Fibroblast of lung (primary cell): ENCODE results near the gene DIP2A. TPM values are rescaled to one million over a fixed set of nuclear protein-coding genes. Genes with fewer than 3 reads are reported as not detected.
A peak's percentile ranks its signal among the peaks of the same experiment; 100 is the strongest.
"Not testable (repeated sequence)": the region's sequence is repeated elsewhere in the genome, so short reads cannot be mapped to it uniquely, and the experiment has no call there.

Experiments
- DNase-seq, 2 donors: peaks; one replicate each; pipeline versions ENCODE4 v3.0.0 to v3.0.0-alpha.2; 2010; ENCODE audit warnings: low read depth in 2 of 2
- H2AFZ ChIP-seq: 2 replicates; pipeline ENCODE4 v1.5.1; 2012; ENCODE audit warnings: low read length, control low read depth, inconsistent platforms
- H3K27ac ChIP-seq: 2 replicates; pipeline ENCODE4 v1.5.1; 2011; ENCODE audit warnings: low read length, control low read depth; ENCODE audit not compliant: insufficient read depth
- H3K27me3 ChIP-seq: 2 replicates; pipeline ENCODE4 v1.5.1; 2011; ENCODE audit warnings: mild to moderate bottlenecking, low read length; ENCODE audit not compliant: control insufficient read depth, insufficient read depth
- H3K36me3 ChIP-seq: 2 replicates; pipeline ENCODE4 v1.5.1; 2011; ENCODE audit warnings: low read length; ENCODE audit not compliant: control insufficient read depth, insufficient read depth
- H3K4me1 ChIP-seq: 2 replicates; pipeline ENCODE4 v1.5.1; 2011; ENCODE audit warnings: low read length; ENCODE audit not compliant: control insufficient read depth, insufficient read depth; ENCODE audit errors: extremely low read depth
- H3K4me2 ChIP-seq: 2 replicates; pipeline ENCODE4 v1.5.1; 2011; ENCODE audit warnings: low read length, control low read depth; ENCODE audit not compliant: insufficient read depth; ENCODE audit errors: extremely low read depth
- H3K4me3 ChIP-seq, 4 experiments: fragments of 200-600 bp in 1 of 4; sonication (generic) in 1 of 4; replicated peaks in 1 of 4; 2 replicates each; pipeline ENCODE4 v1.5.1; 2011 to 2016; ENCODE audit warnings: low read length in 4 of 4, low read depth in 3 of 4, mild to moderate bottlenecking in 3 of 4, control low read depth in 2 of 4, inconsistent platforms in 1 of 4, mixed read lengths in 1 of 4; ENCODE audit not compliant: insufficient read depth in 1 of 4; ENCODE audit errors: control extremely low read depth in 1 of 4
- H3K79me2 ChIP-seq: 2 replicates; pipeline ENCODE4 v1.5.1; 2012; ENCODE audit warnings: mild to moderate bottlenecking, low read length, inconsistent platforms; ENCODE audit not compliant: control insufficient read depth, insufficient read depth
- H3K9ac ChIP-seq: 2 replicates; pipeline ENCODE4 v1.5.1; 2011; ENCODE audit warnings: mild to moderate bottlenecking, low read length, control low read depth; ENCODE audit not compliant: insufficient read depth
- H3K9me3 ChIP-seq: 2 replicates; pipeline ENCODE4 v1.5.1; 2012; ENCODE audit warnings: low read depth, low read length; ENCODE audit not compliant: control insufficient read depth, insufficient read depth
- H4K20me1 ChIP-seq: 2 replicates; pipeline ENCODE4 v1.5.1; 2011; ENCODE audit warnings: low read length; ENCODE audit not compliant: control insufficient read depth, insufficient read depth; ENCODE audit errors: extremely low read depth
- CTCF ChIP-seq, 2 donors: IDR thresholded peaks in 1 of 2; conservative IDR thresholded peaks in 1 of 2; 1 replicate in 1 of 2; 2 replicates in 1 of 2; pipeline ENCODE4 v1.5.1; 2011 to 2012; ENCODE audit warnings: low read length in 2 of 2, control low read depth in 1 of 2, inconsistent platforms in 1 of 2, low read depth in 1 of 2, mild to moderate bottlenecking in 1 of 2
- EZH2 ChIP-seq: IDR thresholded peaks from 2 replicates; pipeline ENCODE4 v1.5.1; 2012; ENCODE audit warnings: low read length, control low read depth, mild to moderate bottlenecking; ENCODE audit errors: missing control alignments
- polyA plus RNA-seq, 2 donors: library from polyadenylated mRNA; depleted of rRNA in 1 of 2; stranded (reverse) in 1 of 2; unstranded in 1 of 2; fragments of >200 nt; gene quantifications; 2 replicates each; pipeline ENCODE4 v1.2.1, GENCODE V29; 2011 to 2012; ENCODE audit warnings: missing spikeins in 1 of 2
- total RNA-seq: library from RNA; depleted of rRNA; stranded (reverse); fragments of >200 nt; gene quantifications from 2 replicates; pipeline ENCODE4 v1.2.1, GENCODE V29; 2014

The DIP2A gene
- total and polyA plus RNA-seq, 2 donors (not counting 1 experiment from before 2014, with no cell fraction given): 16.3 to 21.1 TPM

DNA sequence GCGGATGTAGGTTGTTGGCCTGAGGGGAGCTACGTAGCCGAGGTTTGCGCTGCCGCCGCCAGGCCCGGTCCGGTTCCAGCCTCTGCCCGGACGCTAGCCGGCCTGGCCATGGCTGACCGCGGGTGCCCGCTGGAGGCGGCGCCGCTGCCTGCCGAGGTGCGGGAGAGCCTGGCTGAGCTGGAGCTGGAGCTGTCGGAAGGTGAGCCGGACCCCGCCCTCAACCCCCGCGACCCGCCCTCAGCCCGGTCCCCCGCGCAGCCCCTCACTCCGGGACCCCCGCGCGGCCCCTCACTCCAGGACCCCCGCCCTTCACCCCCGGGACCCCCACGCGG is 299 bp downstream of the DIP2A start:
- H3K27ac ChIP-seq: peak overlapping the region; percentile 64
- peaks cover 37% of the 10 kb centered on the region for H3K79me2 ChIP-seq
- peaks cover 3% of the 10 kb centered on the region for H3K4me1 ChIP-seq
- no peaks in the 10 kb centered on the region for H3K36me3 ChIP-seq
- TF ChIP-seq CTCF (conservative IDR thresholded peaks at IDR 0.05 in 1 of 2, IDR thresholded peaks at IDR 0.05 in 1 of 2; ENCODE audit: low read depth in 1 of 2, low read length in 2 of 2) (no peak), EZH2 (no peak)
- peak overlapping the region; percentile 42 to 81 (median 71) for H3K4me3 ChIP-seq
- no peaks in the 10 kb centered on the region for H3K27me3 ChIP-seq
- DNase-seq: no peak
- no peaks in the 10 kb centered on the region for H3K9me3 ChIP-seq
- peak overlapping the region; percentile 82 for H3K9ac ChIP-seq
- H4K20me1 ChIP-seq: no peaks in the 10 kb centered on the region
- H3K4me2 ChIP-seq: no peak overlapping the region
- peak overlapping the region; percentile 75 for H2AFZ ChIP-seq

DNA sequence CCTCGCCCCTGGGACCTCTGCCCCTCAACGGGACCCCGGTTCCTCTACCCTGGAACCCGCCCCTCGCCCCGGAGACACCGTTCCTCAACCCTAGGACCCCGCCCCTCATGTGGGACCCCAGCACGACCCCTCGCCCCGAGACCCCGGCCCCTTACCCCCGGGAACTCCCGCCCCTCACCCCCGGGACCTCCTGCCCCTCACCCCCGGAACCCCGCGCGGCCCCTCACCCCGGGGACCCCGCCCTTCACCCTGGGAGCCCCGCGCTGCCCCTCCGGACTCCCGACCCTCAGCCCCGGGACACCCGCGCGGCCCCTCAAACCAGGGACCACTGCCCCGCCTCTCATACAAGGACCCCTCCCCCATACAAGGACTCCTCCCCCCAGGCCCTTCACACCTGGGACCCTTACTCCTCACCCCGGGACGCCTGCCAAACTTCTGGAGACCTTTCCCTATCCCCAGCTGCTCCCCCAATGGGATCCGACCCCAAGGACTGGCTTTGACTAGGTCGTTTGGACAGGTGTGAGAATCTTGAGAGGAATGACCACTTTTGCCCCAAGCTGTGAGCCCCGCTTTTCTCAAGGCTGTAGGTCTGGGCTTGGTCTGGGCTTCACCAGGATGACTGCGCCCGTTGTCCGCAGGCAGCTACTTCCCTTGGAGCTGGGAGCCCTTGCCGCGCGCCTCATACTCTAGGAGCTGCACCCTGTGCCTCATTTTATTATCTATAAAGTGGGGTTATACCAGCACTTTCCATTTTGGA is 843 bp downstream of the DIP2A start:
- peaks cover 40% of the 10 kb centered on the region for H3K79me2 ChIP-seq
- DNase-seq: peak; percentile 44 to 49
- H3K27me3 ChIP-seq: no peaks in the 10 kb centered on the region
- H3K36me3 ChIP-seq: no peaks in the 10 kb centered on the region
- H4K20me1 ChIP-seq: no peaks in the 10 kb centered on the region
- TF ChIP-seq CTCF (conservative IDR thresholded peaks at IDR 0.05 in 1 of 2, IDR thresholded peaks at IDR 0.05 in 1 of 2; ENCODE audit: low read depth in 1 of 2, low read length in 2 of 2) (no peak), EZH2 (no peak)
- H2AFZ ChIP-seq: peak overlapping the region; percentile 24
- peak overlapping the region; percentile 93 for H3K4me2 ChIP-seq
- peak overlapping the region; percentile 37 for H3K27ac ChIP-seq
- peak overlapping the region; percentile 70 to 81 (median 77) for H3K4me3 ChIP-seq
- H3K4me1 ChIP-seq: peaks cover 3% of the 10 kb centered on the region
- H3K9me3 ChIP-seq: no peaks in the 10 kb centered on the region
- peak overlapping the region; percentile 82 for H3K9ac ChIP-seq

DNA sequence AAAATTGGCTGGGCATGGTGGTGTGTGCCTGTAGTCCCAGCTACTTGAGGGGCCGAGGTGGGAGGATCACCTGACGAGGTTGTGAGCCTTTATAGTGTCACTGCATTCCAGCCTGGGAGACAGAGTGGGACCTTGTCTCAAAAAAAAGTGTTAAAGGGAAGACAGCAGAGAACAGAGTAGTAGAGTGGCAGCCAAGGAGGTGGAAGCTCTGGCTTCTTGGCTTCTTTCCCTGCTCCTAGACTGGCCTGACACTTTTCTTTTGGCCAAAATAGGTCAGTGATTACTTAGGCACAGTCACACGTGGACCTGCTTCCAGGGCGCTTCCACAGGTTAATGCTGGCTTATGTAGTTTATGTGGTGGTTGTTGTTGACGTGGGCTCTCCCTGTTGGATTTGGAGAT is 3.2 kb downstream of the DIP2A start:
- H2AFZ ChIP-seq: no peak overlapping the region
- H3K4me3 ChIP-seq: no peak overlapping the region
- DNase-seq: no peak
- no peak overlapping the region for H3K9ac ChIP-seq
- no peak overlapping the region for H3K4me2 ChIP-seq
- H3K9me3 ChIP-seq: no peaks in the 10 kb centered on the region
- TF ChIP-seq EZH2 (no peak), CTCF (conservative IDR thresholded peaks at IDR 0.05 in 1 of 2, IDR thresholded peaks at IDR 0.05 in 1 of 2; ENCODE audit: low read depth in 1 of 2, low read length in 2 of 2) (no peak)
- H3K4me1 ChIP-seq: no peaks in the 10 kb centered on the region
- H3K27ac ChIP-seq: no peak overlapping the region
- peaks cover 40% of the 10 kb centered on the region for H3K79me2 ChIP-seq
- H4K20me1 ChIP-seq: no peaks in the 10 kb centered on the region
- H3K27me3 ChIP-seq: no peaks in the 10 kb centered on the region
- no peaks in the 10 kb centered on the region for H3K36me3 ChIP-seq

DNA sequence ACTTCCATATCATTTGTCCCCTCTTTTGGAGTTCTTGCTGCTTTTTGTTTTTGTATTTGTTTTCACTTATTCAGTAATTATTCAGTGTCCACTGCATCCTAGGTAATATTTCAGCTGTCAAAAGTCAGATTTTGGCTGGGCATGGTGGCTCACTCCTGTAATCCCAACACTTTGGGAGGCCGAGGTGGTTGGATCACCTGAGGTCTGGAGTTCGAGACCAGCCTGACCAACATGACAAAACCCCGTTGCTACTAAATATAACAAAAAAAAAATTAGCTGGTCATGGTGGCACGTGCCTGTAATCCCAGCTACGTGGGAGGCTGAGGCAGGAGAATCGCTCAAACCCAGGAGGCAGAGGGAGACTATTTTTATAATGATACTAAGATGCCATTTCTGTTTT is 6.5 kb downstream of the DIP2A start:
- H2AFZ ChIP-seq, H3K9me3 ChIP-seq, H3K27me3 ChIP-seq, H3K27ac ChIP-seq, H3K36me3 ChIP-seq, DNase-seq, H3K9ac ChIP-seq, H3K4me2 ChIP-seq, H4K20me1 ChIP-seq, H3K4me1 ChIP-seq, H3K4me3 ChIP-seq: not testable (repeated sequence)
- H3K79me2 ChIP-seq: peaks cover 23% of the 10 kb centered on the region
